Lower leg skin (tissue), 4 donors: ENCODE results near the gene FBXO17. TPM values are rescaled to one million over a fixed set of nuclear protein-coding genes. Genes with fewer than 3 reads are reported as not detected.

Source experiments
- DNase-seq, 2 donors: peaks; one replicate each; pipeline ENCODE4 v3.0.0-alpha.2; 2019; ENCODE audit warnings: low spot score in 2 of 2
- H3K4me3 ChIP-seq: fragments of 200-600 bp; sonication (generic); 2 replicates; pipeline ENCODE4 v1.5.1; 2017; ENCODE audit warnings: mild to moderate bottlenecking, low read depth; ENCODE audit not compliant: poor library complexity, severe bottlenecking
- CTCF ChIP-seq, 3 donors: fragments of 450-650 bp; IDR thresholded peaks; one replicate each; pipeline ENCODE4 v1.5.1; 2016; ENCODE audit warnings: antibody characterized with exemption in 3 of 3, mild to moderate bottlenecking in 3 of 3, moderate library complexity in 2 of 3
- POLR2A ChIP-seq, 2 donors: fragments of 450-650 bp; IDR thresholded peaks; one replicate each; pipeline ENCODE4 v1.6.1; 2016 to 2017; ENCODE audit warnings: antibody characterized with exemption in 2 of 2, mild to moderate bottlenecking in 1 of 2, moderate library complexity in 1 of 2
- WGBS, 2 donors: methylation state at CpG; one replicate each; pipeline ENCODE4 v1.1.5; 2018; 5-methylcytosine and 5-hydroxymethylcytosine counted together
- intact Hi-C: fragments of 100-400 bp; cut with DNase I; formaldehyde crosslinking; loops from one replicate; pipeline ENCODE4 v1.15.0; 2023; ENCODE audit warnings: low total_unique reads
- total RNA-seq, 4 donors: library from RNA; depleted of rRNA; stranded (reverse); fragments of >200 nt; gene quantifications; one replicate each; pipeline ENCODE4 v1.1.0, GENCODE V29; 2016

The FBXO17 gene
- total RNA-seq, 4 donors from 2014 or later: 13.2 to 46.5 (median 34.3) TPM

GRCh38 chr19:38958301-38958700, 17.2 kb downstream of the FBXO17 start:
- H3K4me3 ChIP-seq: no peak overlapping the region
- DNase-seq: no peak
- WGBS, 2 donors: 90 to 93% methylated on average over 2 of the region's 2 CpGs
- intact Hi-C loops: no loop called here
- no peak for TF ChIP-seq POLR2A (IDR thresholded peaks at IDR 0.05)
- no peak for TF ChIP-seq CTCF (IDR thresholded peaks at IDR 0.05)

GRCh38 chr19:38956264-38956663, 19.3 kb downstream of the FBXO17 start:
- 87 to 89% methylated on average over 2 of the region's 2 CpGs for WGBS, 2 donors
- TF ChIP-seq POLR2A (IDR thresholded peaks at IDR 0.05) (no peak), CTCF (IDR thresholded peaks at IDR 0.05) (no peak)
- H3K4me3 ChIP-seq: no peak overlapping the region
- DNase-seq: no peak
- intact Hi-C loops: no loop called here

- intact Hi-C loops: no loop called here
- TF ChIP-seq POLR2A (IDR thresholded peaks at IDR 0.05): no peak
- no peak for TF ChIP-seq CTCF (IDR thresholded peaks at IDR 0.05)
- 77 to 79% methylated on average over 4 of the region's 4 CpGs for WGBS, 2 donors
- no peak overlapping the region for H3K4me3 ChIP-seq
- no peak for DNase-seq
Measured at GRCh38 chr19:38953677-38954076, 21.9 kb downstream of the FBXO17 start.

DNA sequence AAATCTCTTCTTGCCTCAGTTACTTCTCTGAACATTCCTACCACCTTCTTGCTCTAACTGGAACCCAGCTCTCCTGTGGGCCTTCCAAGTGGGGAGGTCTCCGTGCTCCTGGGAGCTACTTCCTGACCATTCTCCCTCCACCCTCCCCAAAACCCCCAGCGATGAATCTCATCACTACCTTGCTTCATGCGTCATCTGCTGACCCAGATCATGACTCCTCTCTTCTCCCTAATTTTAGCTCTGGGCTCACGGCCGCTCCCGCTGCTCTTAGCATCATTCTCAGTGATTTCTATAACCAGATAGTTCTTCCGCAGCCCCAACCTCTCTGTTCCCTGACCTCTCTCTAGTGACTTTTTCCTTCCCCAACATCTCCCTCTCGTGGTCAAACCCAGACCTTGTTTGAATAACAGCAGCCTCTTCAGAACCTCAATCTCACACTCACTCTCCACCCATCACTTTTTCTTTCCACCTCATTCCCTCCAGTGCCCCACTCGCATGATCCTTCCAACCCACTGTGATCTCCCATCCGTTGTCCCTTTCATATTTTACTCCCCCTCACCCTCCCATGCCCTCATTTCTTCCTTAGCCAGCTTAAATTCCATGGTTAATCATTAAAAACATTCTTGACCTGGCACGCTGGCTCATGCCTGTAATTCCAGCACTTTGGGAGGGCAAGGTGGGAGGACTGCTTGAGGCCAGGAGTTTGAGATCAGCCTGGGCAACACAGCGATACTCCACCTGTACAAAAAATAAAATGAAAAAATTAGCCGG, 23.0 kb downstream of the FBXO17 start:
- TF ChIP-seq CTCF (IDR thresholded peaks at IDR 0.05): no peak
- TF ChIP-seq POLR2A (IDR thresholded peaks at IDR 0.05): no peak
- DNase-seq: no peak
- WGBS, 2 donors: 78 to 80% methylated on average over 13 of the region's 13 CpGs
- no peak overlapping the region for H3K4me3 ChIP-seq
- intact Hi-C loops: no loop called here

- no peak overlapping the region for H3K4me3 ChIP-seq
- no peak for DNase-seq
- intact Hi-C loops: no loop called here
- WGBS, 2 donors: 93 to 98% methylated on average over 3 of the region's 3 CpGs
- TF ChIP-seq POLR2A (IDR thresholded peaks at IDR 0.05) (no peak), CTCF (IDR thresholded peaks at IDR 0.05) (no peak)
Measured at GRCh38 chr19:38951187-38951586, 24.4 kb downstream of the FBXO17 start.
